ENCODE measurements around the gene ARL5A.
A peak's percentile ranks its signal among the peaks of the same experiment; 100 is the strongest.

Gene ARL5A

GRCh38 chr2:151766437-151767153 lies 61.6 kb downstream of the ARL5A start:
- DNase-seq (ENCODE audit: low read depth): peak; percentile 17

GRCh38 chr2:151765760-151766410 lies 62.3 kb downstream of the ARL5A start:
- DNase-seq (ENCODE audit: low read depth): no peak

- DNase-seq (ENCODE audit: low read depth): no peak
These were observed 65.5 kb downstream of the ARL5A start for GRCh38 chr2:151762694-151763093.

DNA sequence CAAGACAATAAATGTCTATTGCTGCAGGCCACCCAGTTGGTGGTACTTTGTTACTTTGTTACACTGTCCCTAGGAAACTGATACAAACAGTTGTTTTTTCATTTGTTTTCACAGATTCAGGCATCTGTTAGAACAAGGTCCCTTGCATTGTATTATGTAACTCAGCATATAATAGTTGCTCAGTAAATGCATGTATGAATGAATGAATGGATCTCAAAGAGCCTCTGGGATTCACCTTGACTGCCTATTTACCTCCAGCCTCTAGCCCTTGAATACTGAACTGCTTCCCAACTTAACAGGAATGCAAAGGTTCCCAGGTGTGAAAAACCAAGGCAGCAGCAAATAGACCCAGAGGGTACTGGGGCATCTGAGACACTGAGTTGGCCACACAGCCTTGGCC lies 66.5 kb downstream of the ARL5A start:
- no peak for DNase-seq (ENCODE audit: low read depth)

GRCh38 chr2:151761193-151761592 lies 67.0 kb downstream of the ARL5A start:
- no peak for DNase-seq (ENCODE audit: low read depth)

GRCh38 chr2:151760139-151760650 lies 68.0 kb downstream of the ARL5A start:
- DNase-seq (ENCODE audit: low read depth): no peak

DNA sequence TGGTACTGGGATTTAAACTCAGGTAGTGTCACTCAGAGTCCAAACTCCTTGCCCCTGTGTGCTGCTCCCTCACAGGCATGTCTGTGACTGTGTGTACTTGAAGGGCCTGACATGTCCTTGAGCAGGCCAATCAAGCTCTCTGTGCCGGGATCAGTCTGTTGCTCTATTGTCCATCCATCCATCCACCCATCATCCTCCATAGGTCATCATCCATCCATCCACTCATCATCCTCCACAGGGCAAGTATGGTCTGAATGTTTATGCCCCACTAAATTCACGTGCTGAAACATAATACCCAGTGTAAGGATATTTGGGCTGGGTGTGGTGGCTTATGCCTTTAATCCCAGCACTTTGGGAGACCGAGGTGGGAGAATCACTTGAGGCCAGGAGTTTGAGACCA lies 69.5 kb downstream of the ARL5A start:
- no peak for DNase-seq (ENCODE audit: low read depth)

- DNase-seq (ENCODE audit: low read depth): no peak
These were observed 70.4 kb downstream of the ARL5A start for GRCh38 chr2:151757861-151758260.

- no peak for DNase-seq (ENCODE audit: low read depth)
These were observed 71.4 kb downstream of the ARL5A start for GRCh38 chr2:151756820-151757219.

DNA sequence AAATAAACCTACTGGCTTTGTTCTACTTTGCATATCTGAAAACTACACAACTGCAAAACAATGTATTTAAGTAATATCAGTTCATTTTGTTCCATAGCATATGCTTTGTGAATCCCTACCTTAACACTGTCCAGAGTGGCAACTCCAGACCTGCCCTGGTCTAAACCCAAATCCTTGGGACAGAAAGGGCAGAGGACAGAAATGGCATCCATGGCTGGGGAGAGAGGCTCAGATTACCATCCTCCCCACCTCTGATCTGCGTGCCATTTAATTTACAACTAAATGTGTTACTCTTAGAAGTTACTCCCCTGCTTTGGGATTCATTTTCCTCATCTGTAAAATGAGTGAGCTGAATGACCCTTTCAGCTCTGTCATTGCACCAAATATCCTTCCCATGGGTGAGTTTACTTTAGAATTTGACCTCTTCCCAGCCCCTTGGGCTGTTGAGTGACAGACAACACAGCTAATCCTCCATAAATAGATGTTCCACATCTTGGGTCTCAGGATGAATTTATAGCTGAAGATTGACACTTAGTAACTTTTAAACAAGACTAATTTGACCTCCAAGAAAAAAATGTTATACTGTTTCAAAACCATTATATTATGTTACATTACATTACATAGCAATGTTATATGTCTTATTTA lies 73.8 kb downstream of the ARL5A start:
- no peak for DNase-seq (ENCODE audit: low read depth)

GRCh38 chr2:151753540-151753939 lies 74.7 kb downstream of the ARL5A start:
- no peak for DNase-seq (ENCODE audit: low read depth)

All from ELR (cell line).